Measurements from ENCODE around the gene KLHL36. TPM values are rescaled to one million over a fixed set of nuclear protein-coding genes. Genes with fewer than 3 reads are reported as not detected.
"Not testable (repeated sequence)": the region's sequence is repeated elsewhere in the genome, so short reads cannot be mapped to it uniquely, and the experiment has no call there.

The KLHL36 gene
- total RNA-seq, 4 donors from 2014 or later = 15.6 to 33.9 (median 18.2) TPM

DNA sequence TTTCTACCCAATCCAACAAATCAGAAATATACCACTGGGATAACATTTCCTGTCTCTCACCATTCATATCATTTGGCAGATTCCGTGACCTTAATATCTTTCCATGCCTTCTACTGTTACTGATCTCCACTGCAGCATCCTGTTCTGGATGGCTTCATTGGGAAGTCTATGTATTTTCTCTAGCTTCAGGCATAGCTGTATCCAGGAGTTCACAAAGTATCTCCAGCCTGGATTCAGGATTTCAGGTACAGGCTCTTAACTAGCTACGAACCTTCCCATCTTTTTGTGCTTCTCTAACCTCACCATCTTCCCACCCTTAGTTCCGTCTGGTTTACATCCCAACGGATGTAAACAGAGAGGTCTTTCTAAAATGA lies 36.3 kb downstream of the KLHL36 start:
- DNase-seq = no peak
- H3K9me3 ChIP-seq = no peaks in the 10 kb centered on the region
- H3K36me3 ChIP-seq = no peaks in the 10 kb centered on the region
- H3K4me1 ChIP-seq = no peaks in the 10 kb centered on the region
- H3K4me3 ChIP-seq = no peak overlapping the region
- in situ Hi-C loops (cut with MboI; ENCODE audit: low sequenced_read_pairs in 4 of 4) = no loop called here
- TF ChIP-seq POLR2A (IDR thresholded peaks at IDR 0.05) = no peak
- TF ChIP-seq, protein P1, sequence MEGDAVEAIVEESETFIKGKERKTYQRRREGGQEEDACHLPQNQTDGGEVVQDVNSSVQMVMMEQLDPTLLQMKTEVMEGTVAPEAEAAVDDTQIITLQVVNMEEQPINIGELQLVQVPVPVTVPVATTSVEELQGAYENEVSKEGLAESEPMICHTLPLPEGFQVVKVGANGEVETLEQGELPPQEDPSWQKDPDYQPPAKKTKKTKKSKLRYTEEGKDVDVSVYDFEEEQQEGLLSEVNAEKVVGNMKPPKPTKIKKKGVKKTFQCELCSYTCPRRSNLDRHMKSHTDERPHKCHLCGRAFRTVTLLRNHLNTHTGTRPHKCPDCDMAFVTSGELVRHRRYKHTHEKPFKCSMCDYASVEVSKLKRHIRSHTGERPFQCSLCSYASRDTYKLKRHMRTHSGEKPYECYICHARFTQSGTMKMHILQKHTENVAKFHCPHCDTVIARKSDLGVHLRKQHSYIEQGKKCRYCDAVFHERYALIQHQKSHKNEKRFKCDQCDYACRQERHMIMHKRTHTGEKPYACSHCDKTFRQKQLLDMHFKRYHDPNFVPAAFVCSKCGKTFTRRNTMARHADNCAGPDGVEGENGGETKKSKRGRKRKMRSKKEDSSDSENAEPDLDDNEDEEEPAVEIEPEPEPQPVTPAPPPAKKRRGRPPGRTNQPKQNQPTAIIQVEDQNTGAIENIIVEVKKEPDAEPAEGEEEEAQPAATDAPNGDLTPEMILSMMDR (IDR thresholded peaks at IDR 0.05 in 4 of 5, conservative IDR thresholded peaks at IDR 0.05 in 1 of 5) = no peak
- intact Hi-C loops (cut with DNase I; ENCODE audit: low total_unique reads) = no loop called here
- ATAC-seq = no peak
- no peaks in the 10 kb centered on the region for H3K27me3 ChIP-seq
- H3K27ac ChIP-seq = no peak overlapping the region

DNA sequence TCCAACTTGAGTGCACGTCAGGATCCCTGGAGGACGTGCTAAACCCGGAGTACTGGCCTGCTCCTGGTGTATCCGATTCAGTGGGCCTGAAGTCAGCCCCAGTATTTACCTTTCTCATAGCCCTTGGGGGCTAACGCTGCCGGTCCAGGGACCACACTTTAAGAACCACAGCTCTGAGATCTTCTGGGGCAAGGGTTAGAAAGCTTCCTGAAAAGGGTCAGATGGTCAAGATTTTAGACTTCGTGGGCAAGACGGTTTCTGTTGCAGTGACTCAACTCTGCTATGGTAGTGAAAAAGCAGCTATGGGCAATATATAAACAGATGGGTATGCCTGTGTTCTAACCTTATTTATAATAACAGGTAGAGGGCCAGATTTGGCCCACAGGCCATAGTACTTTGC lies 36.9 kb downstream of the KLHL36 start:
- no peak for ATAC-seq
- in situ Hi-C loops (cut with MboI; ENCODE audit: low sequenced_read_pairs in 4 of 4) = no loop called here

DNA sequence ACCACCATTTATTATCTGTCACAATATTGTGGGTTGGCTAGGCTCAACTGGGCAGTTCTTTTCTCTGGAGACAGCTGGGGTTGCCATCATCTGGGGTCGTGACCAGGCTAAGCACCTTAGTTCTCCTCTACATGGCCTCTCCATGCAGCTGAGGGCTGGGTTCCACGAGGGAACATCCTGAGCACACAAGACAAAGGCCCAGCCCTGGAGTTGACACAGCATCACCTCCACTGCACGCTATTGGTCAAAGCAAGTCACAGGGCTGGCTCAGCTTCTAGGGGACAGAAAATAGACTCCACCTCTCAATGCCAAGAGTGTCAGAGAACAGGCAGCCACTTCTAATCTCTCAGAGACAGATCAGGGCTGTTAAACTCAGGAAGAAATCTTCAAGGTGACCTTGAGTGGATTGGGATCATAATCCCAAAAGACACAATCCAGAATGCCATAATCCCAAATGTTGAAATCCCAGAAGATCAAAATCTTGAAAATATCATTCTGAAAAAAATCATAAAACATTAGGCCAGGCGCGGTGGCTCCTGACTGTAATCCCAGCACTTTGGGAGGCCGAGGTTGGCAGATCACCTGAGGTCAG lies 38.5 kb downstream of the KLHL36 start:
- intact Hi-C loops (cut with DNase I; ENCODE audit: low total_unique reads) = no loop called here
- Histone ChIP-seq H3K36me3 (no peaks in the 10 kb centered on the region), H3K9me3 (no peaks in the 10 kb centered on the region), H3K4me1 (no peaks in the 10 kb centered on the region), H3K27me3 (no peaks in the 10 kb centered on the region), H3K4me3 (no peak overlapping the region), H3K27ac (no peak overlapping the region)
- DNase-seq (no peak), ATAC-seq (no peak)
- TF ChIP-seq POLR2A (IDR thresholded peaks at IDR 0.05) = no peak
- TF ChIP-seq, protein P1 (IDR thresholded peaks at IDR 0.05 in 4 of 5, conservative IDR thresholded peaks at IDR 0.05 in 1 of 5) = no peak
- in situ Hi-C loops (cut with MboI; ENCODE audit: low sequenced_read_pairs in 4 of 4) = no loop called here

More for the DNA sequence above, 36.9 kb downstream of the KLHL36 start:
- Histone ChIP-seq H3K27me3 (no peaks in the 10 kb centered on the region), H3K4me1 (no peaks in the 10 kb centered on the region), H3K27ac (no peak overlapping the region), H3K9me3 (no peaks in the 10 kb centered on the region), H3K36me3 (no peaks in the 10 kb centered on the region), H3K4me3 (no peak overlapping the region)
- DNase-seq = no peak
- intact Hi-C loops (cut with DNase I; ENCODE audit: low total_unique reads) = no loop called here
- no peak for TF ChIP-seq POLR2A (IDR thresholded peaks at IDR 0.05)
- TF ChIP-seq, protein P1 (IDR thresholded peaks at IDR 0.05 in 4 of 5, conservative IDR thresholded peaks at IDR 0.05 in 1 of 5) = no peak

DNA sequence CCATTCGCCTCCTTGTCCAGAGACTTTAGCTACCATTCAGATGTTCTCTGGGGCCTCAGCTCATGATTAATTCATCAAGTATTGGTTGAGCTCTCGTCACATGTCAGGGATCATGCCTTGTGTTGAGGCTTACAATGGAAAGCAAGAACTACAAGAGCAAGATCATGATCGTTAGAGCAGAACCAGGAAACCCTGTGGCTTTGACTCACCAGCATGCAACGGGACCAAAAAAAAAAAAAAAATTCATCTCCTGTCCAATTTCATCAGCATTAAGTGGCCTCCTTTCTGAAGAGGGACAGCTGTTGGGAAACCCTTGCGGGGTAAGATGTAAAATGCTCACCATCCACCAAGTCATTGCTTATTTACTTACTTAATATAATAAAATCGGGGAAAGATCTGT lies 39.4 kb downstream of the KLHL36 start:
- no peaks in the 10 kb centered on the region for H3K27me3 ChIP-seq
- intact Hi-C loops (cut with DNase I; ENCODE audit: low total_unique reads) (no loop called here), in situ Hi-C loops (cut with MboI; ENCODE audit: low sequenced_read_pairs in 4 of 4) (no loop called here)
- TF ChIP-seq POLR2A (IDR thresholded peaks at IDR 0.05) = no peak
- TF ChIP-seq, protein P1 (IDR thresholded peaks at IDR 0.05 in 4 of 5, conservative IDR thresholded peaks at IDR 0.05 in 1 of 5) = no peak
- DNase-seq (no peak), ATAC-seq (no peak)
- H3K36me3 ChIP-seq = no peaks in the 10 kb centered on the region
- no peaks in the 10 kb centered on the region for H3K9me3 ChIP-seq
- no peak overlapping the region for H3K27ac ChIP-seq
- H3K4me3 ChIP-seq = no peak overlapping the region
- H3K4me1 ChIP-seq = no peaks in the 10 kb centered on the region

DNA sequence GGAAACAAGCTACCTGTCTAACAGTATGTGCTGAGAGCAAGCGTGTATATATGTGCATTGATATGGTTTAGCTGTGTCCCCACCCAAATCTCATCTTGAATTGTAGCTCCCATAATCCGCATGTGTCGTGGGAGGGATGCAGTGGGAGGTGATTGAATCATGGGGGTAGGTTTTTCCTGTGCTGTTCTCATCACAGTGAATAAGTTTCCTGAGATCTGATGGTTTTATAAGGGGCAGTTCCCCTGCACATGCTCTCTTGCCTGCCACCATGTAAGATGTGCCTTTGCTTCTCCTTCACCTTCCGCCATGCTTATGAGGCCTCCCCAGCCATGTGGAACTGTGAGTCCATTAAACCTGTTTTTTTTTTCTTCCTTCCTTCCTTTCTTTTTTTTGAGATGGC lies 39.9 kb downstream of the KLHL36 start:
- ATAC-seq; H3K4me1 ChIP-seq; intact Hi-C loops (cut with DNase I; ENCODE audit: low total_unique reads); H3K36me3 ChIP-seq; H3K9me3 ChIP-seq; H3K4me3 ChIP-seq; H3K27me3 ChIP-seq; in situ Hi-C loops (cut with MboI; ENCODE audit: low sequenced_read_pairs in 4 of 4); H3K27ac ChIP-seq; DNase-seq: not testable (repeated sequence)
